ENCODE measurements around the gene ENTREP1. TPM values are rescaled to one million over a fixed set of nuclear protein-coding genes. Genes with fewer than 3 reads are reported as not detected.

ENTREP1 gene
- total and polyA plus RNA-seq, 2 experiments from 2014 or later = 0.94 to 2.2 TPM

- TF ChIP-seq EZH2phosphoT487 (IDR thresholded peaks at IDR 0.05; ENCODE audit: low read depth, severe bottlenecking, unreplicated experiment) (no peak), CTCF (IDR thresholded peaks at IDR 0.05; ENCODE audit: poor library complexity) (no peak), EZH2 (IDR thresholded peaks at IDR 0.05; ENCODE audit: borderline replicate concordance) (no peak)
- Histone ChIP-seq H3K9me2 (replicated peaks; ENCODE audit: insufficient read depth) (no peaks in the 10 kb centered on the region), H3K9me3 (ENCODE audit: low read depth) (no peaks in the 10 kb centered on the region), H2AFZ (no peak overlapping the region), H3K27me3 (no peaks in the 10 kb centered on the region), H4K20me1 (ENCODE audit: insufficient read depth, poor library complexity, severe bottlenecking) (no peaks in the 10 kb centered on the region), H3K36me3 (replicated peaks; ENCODE audit: insufficient read depth, low read depth) (no peaks in the 10 kb centered on the region), H3K4me1 (ENCODE audit: insufficient read depth) (no peaks in the 10 kb centered on the region), H3K4me2 (no peak overlapping the region), H3K79me2 (no peaks in the 10 kb centered on the region), H3K27ac (no peak overlapping the region), H3K4me3 (no peak overlapping the region)
- no peak for DNase-seq (ENCODE audit: low spot score)
- 88% methylated on average over 15 of the region's 15 CpGs for WGBS (ENCODE audit: low lambda C conversion rate, missing lambda C conversion rate)
Measured at GRCh38 chr9:69428017-69428785, 103.2 kb downstream of the ENTREP1 start.

GRCh38 chr9:69429281-69429680 lies 104.3 kb downstream of the ENTREP1 start:
- no peaks in the 10 kb centered on the region for H3K79me2 ChIP-seq
- TF ChIP-seq EZH2phosphoT487 (IDR thresholded peaks at IDR 0.05; ENCODE audit: low read depth, severe bottlenecking, unreplicated experiment) (no peak), CTCF (IDR thresholded peaks at IDR 0.05; ENCODE audit: poor library complexity) (no peak), EZH2 (IDR thresholded peaks at IDR 0.05; ENCODE audit: borderline replicate concordance) (no peak)
- WGBS (ENCODE audit: low lambda C conversion rate, missing lambda C conversion rate) = 81% methylated on average over 6 of the region's 6 CpGs
- no peaks in the 10 kb centered on the region for H3K9me3 ChIP-seq (ENCODE audit: low read depth)
- H3K4me2 ChIP-seq = no peak overlapping the region
- no peak for DNase-seq (ENCODE audit: low spot score)
- H3K27ac ChIP-seq = no peak overlapping the region
- H3K9me2 ChIP-seq (replicated peaks; ENCODE audit: insufficient read depth) = no peaks in the 10 kb centered on the region
- no peak overlapping the region for H3K4me3 ChIP-seq
- no peaks in the 10 kb centered on the region for H3K4me1 ChIP-seq (ENCODE audit: insufficient read depth)
- no peaks in the 10 kb centered on the region for H3K36me3 ChIP-seq (replicated peaks; ENCODE audit: insufficient read depth, low read depth)
- no peak overlapping the region for H2AFZ ChIP-seq
- H4K20me1 ChIP-seq (ENCODE audit: insufficient read depth, poor library complexity, severe bottlenecking) = no peaks in the 10 kb centered on the region
- no peaks in the 10 kb centered on the region for H3K27me3 ChIP-seq

GRCh38 chr9:69430206-69430605 lies 105.2 kb downstream of the ENTREP1 start:
- H3K4me2 ChIP-seq = no peak overlapping the region
- no peak for DNase-seq (ENCODE audit: low spot score)
- no peaks in the 10 kb centered on the region for H3K9me2 ChIP-seq (replicated peaks; ENCODE audit: insufficient read depth)
- WGBS (ENCODE audit: low lambda C conversion rate, missing lambda C conversion rate) = 82% methylated on average over 4 of the region's 4 CpGs
- no peak for TF ChIP-seq CTCF (IDR thresholded peaks at IDR 0.05; ENCODE audit: poor library complexity)
- TF ChIP-seq EZH2phosphoT487 (IDR thresholded peaks at IDR 0.05; ENCODE audit: low read depth, severe bottlenecking, unreplicated experiment) = no peak
- TF ChIP-seq EZH2 (IDR thresholded peaks at IDR 0.05; ENCODE audit: borderline replicate concordance) = no peak
- H3K4me3 ChIP-seq = no peak overlapping the region
- H3K79me2 ChIP-seq = no peaks in the 10 kb centered on the region
- no peaks in the 10 kb centered on the region for H4K20me1 ChIP-seq (ENCODE audit: insufficient read depth, poor library complexity, severe bottlenecking)
- no peaks in the 10 kb centered on the region for H3K36me3 ChIP-seq (replicated peaks; ENCODE audit: insufficient read depth, low read depth)
- no peaks in the 10 kb centered on the region for H3K9me3 ChIP-seq (ENCODE audit: low read depth)
- H2AFZ ChIP-seq = no peak overlapping the region
- H3K27me3 ChIP-seq = no peaks in the 10 kb centered on the region
- no peaks in the 10 kb centered on the region for H3K4me1 ChIP-seq (ENCODE audit: insufficient read depth)
- no peak overlapping the region for H3K27ac ChIP-seq
